ENCODE results near the gene B4GALNT4.
A peak's percentile ranks its signal among the peaks of the same experiment; 100 is the strongest.

- TF ChIP-seq EP300 (IDR thresholded peaks at IDR 0.05; ENCODE audit: borderline replicate concordance in 1 of 2, low read depth in 2 of 2, low read length in 2 of 2) (no peak), POLR2A (IDR thresholded peaks at IDR 0.05; ENCODE audit: control extremely low read depth in 1 of 2, low read depth in 2 of 2, low read length in 2 of 2) (no peak), CTCF (IDR thresholded peaks at IDR 0.05; ENCODE audit: control extremely low read depth in 1 of 3, insufficient read depth in 1 of 3, low read depth in 1 of 3, low read length in 3 of 3) (peak in 1 of 3 experiments; percentile 8; a peak in 1 of 4 replicates), POLR2AphosphoS5 (IDR thresholded peaks at IDR 0.05; ENCODE audit: low read depth, low read length) (no peak), RAD21 (IDR thresholded peaks at IDR 0.05 in 1 of 2, conservative IDR thresholded peaks at IDR 0.05 in 1 of 2; ENCODE audit: low read depth in 2 of 2, low read length in 2 of 2) (no peak), TEAD4 (IDR thresholded peaks at IDR 0.05; ENCODE audit: low read depth, low read length) (no peak), EZH2 (IDR thresholded peaks at IDR 0.05; ENCODE audit: low read depth, low read length, severe bottlenecking) (no peak), CBX8 (IDR thresholded peaks at IDR 0.05; ENCODE audit: borderline replicate concordance, low read depth, low read length) (no peak), CBX5 (IDR thresholded peaks at IDR 0.05; ENCODE audit: low read depth, low read length) (no peak), PHF8 (conservative IDR thresholded peaks at IDR 0.05; ENCODE audit: low read depth, low read length) (no peak), RXRA (IDR thresholded peaks at IDR 0.05; ENCODE audit: insufficient read depth, low read depth, low read length) (no peak), CHD7 (IDR thresholded peaks at IDR 0.05; ENCODE audit: insufficient replicate concordance, low read length) (no peak), HDAC2 (IDR thresholded peaks at IDR 0.05; ENCODE audit: borderline replicate concordance in 1 of 2, low read depth in 2 of 2, low read length in 2 of 2) (no peak)
Observed at GRCh38 chr11:415640-416041, 46.3 kb downstream of the B4GALNT4 start.

Measured in H1 (cell line).